ENCODE data around the gene INHBE. TPM values are rescaled to one million over a fixed set of nuclear protein-coding genes. Genes with fewer than 3 reads are reported as not detected.
A peak's percentile ranks its signal among the peaks of the same experiment; 100 is the strongest.

INHBE gene
- total RNA-seq, 1 experiment from 2014 or later, result 10.1 TPM

DNA sequence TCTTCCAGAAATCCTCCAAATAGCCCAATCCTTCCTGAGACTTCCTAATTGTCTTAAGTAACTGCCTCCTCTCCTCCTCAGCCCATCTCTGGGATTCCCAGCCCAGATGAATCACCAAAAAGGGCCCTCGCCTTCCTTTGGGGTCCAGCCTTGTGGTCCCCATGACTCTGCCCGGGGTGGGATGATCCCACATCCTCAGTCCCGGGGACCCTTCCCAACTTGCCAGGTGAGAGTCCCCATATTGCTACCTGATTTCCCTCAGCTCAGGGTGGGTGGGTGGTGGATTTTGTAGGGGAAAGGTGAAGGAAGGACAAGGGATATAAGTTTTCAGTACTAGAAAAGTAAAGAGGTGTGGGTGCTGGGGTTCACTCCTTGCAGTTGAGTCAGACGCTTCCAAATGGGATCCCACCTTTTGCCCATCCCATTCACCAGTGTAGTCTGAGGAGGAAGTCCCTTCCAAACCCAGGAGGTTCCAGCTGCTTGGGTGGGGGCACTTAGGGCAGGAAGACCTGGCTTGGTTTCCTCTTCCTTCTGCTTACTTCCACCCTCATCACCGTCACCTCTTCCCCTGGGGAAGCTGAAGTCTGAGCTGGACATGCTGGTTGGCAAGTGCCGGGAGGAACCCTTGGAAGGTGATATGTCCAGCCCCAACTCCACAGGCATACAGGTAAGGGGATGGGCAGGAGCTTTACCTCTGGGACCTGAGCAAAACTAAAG is 10.1 kb downstream of the INHBE start:
- no peak overlapping the region for H3K4me2 ChIP-seq (ENCODE audit: insufficient read depth, insufficient read length, low read length)
- peaks cover 13 to 15% of the 10 kb centered on the region in 2 experiments for H3K4me1 Mint-ChIP-seq

More for the DNA sequence above, 10.1 kb downstream of the INHBE start:
- no peak overlapping the region for H2AFZ ChIP-seq (ENCODE audit: low read length)
- H4K91ac ChIP-seq (ENCODE audit: insufficient read length, low read depth, low read length), result no peak overlapping the region
- no peaks in the 10 kb centered on the region for H3K9me3 ChIP-seq (ENCODE audit: control insufficient read depth, low read depth, low read length)
- H3K56ac ChIP-seq (ENCODE audit: insufficient read length, low read depth, low read length), result no peak overlapping the region
- no peaks in the 10 kb centered on the region for H3K79me2 ChIP-seq (ENCODE audit: insufficient read depth, low read length)
- Mint-ChIP-seq H3K27ac (0 out of 7 replicates have a peak overlapping the region, but pooled peaks of 1 of the 3 experiments have one; percentile 9), H3K27me3 (ENCODE audit: low read depth) (peaks cover 42% of the 10 kb centered on the region), H3K9me3 (no peaks in the 10 kb centered on the region), H3K36me3 (ENCODE audit: insufficient read depth in 1 of 3, low read depth in 3 of 3) (peaks cover 0 to 36% (median 19%) of the 10 kb centered on the region in 3 experiments), H3K4me3 (no peak overlapping the region; a peak in 1 of 5 replicates)
- H2BK12ac ChIP-seq (ENCODE audit: insufficient read length, low read depth, low read length), result no peak overlapping the region
- H4K5ac ChIP-seq (ENCODE audit: insufficient read length, low read depth, low read length), result no peak overlapping the region
- no peak overlapping the region for H3K23ac ChIP-seq (ENCODE audit: insufficient read length, low read depth, low read length)
- no peak overlapping the region for H3K18ac ChIP-seq (ENCODE audit: insufficient read length, low read depth, low read length)
- no peak overlapping the region for H2AK5ac ChIP-seq (ENCODE audit: insufficient read length, low read length)
- no peak overlapping the region for H3K14ac ChIP-seq (ENCODE audit: insufficient read depth, low read length)
- H2BK20ac ChIP-seq (ENCODE audit: low read depth, low read length, poor library complexity, severe bottlenecking), result no peak overlapping the region
- no peaks in the 10 kb centered on the region for H3K4me1 ChIP-seq (ENCODE audit: insufficient read depth, low read length)
- TF ChIP-seq, protein P1, sequence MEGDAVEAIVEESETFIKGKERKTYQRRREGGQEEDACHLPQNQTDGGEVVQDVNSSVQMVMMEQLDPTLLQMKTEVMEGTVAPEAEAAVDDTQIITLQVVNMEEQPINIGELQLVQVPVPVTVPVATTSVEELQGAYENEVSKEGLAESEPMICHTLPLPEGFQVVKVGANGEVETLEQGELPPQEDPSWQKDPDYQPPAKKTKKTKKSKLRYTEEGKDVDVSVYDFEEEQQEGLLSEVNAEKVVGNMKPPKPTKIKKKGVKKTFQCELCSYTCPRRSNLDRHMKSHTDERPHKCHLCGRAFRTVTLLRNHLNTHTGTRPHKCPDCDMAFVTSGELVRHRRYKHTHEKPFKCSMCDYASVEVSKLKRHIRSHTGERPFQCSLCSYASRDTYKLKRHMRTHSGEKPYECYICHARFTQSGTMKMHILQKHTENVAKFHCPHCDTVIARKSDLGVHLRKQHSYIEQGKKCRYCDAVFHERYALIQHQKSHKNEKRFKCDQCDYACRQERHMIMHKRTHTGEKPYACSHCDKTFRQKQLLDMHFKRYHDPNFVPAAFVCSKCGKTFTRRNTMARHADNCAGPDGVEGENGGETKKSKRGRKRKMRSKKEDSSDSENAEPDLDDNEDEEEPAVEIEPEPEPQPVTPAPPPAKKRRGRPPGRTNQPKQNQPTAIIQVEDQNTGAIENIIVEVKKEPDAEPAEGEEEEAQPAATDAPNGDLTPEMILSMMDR (conservative IDR thresholded peaks at IDR 0.05), result no peak
- no peak overlapping the region for H2BK5ac ChIP-seq (ENCODE audit: insufficient read length, low read length)
- H3K4ac ChIP-seq (ENCODE audit: low read depth, low read length), result no peak overlapping the region
- no CpG with 5 or more reads among the region's 6 CpGs for WGBS (ENCODE audit: extremely low coverage, insufficient read length, low lambda C conversion rate)
- H3T11ph ChIP-seq (ENCODE audit: low read length), result no peak overlapping the region
- peaks cover 9% of the 10 kb centered on the region for H3K23me2 ChIP-seq (ENCODE audit: insufficient read length, low read depth, low read length, poor library complexity, severe bottlenecking)
- no peak overlapping the region for H3K9ac ChIP-seq (ENCODE audit: extremely low read depth, insufficient read length, low read length)
- no peaks in the 10 kb centered on the region for H3K79me1 ChIP-seq (ENCODE audit: insufficient read depth, low read depth, low read length, poor library complexity, severe bottlenecking)
- H2BK15ac ChIP-seq (ENCODE audit: low read depth, low read length), result no peak overlapping the region
- no peak overlapping the region for H3K27ac ChIP-seq (ENCODE audit: insufficient read length, low read depth, low read length)
- H4K8ac ChIP-seq (replicated peaks; ENCODE audit: insufficient read length, low read depth, low read length), result no peak overlapping the region
- H2BK120ac ChIP-seq (ENCODE audit: low read depth, low read length, poor library complexity, severe bottlenecking), result no peak overlapping the region
- H4K20me1 ChIP-seq (ENCODE audit: control insufficient read depth, insufficient read depth, insufficient read length), result no peaks in the 10 kb centered on the region
- DNase-seq, result peak; percentile 25
- H3K27me3 ChIP-seq (ENCODE audit: insufficient read depth, low read length), result no peaks in the 10 kb centered on the region

Measured in H9 (cell line).